GM10248 (cell line): Measurements from ENCODE around the gene PBX1.

Experiments
- CTCF ChIA-PET: fragments of 300-600 bp; sonication (Branson Sonifier 250); formaldehyde crosslinking; extraction: SDS; loops from one replicate; lab custom pipeline; 2021; ENCODE audit warnings: antibody characterized with exemption; lab: Yijun Ruan, JAX
- POLR2A ChIA-PET: fragments of 350-650 bp; sonication (Branson Sonifier 250); formaldehyde crosslinking; extraction: SDS; loops from one replicate; lab custom pipeline; 2020; ENCODE audit warnings: antibody characterized with exemption; lab: Yijun Ruan, JAX
- DNase-seq: peaks from one replicate; pipeline ENCODE4 v3.0.0; 2012; ENCODE audit errors: extremely low spot score
- CTCF ChIP-seq: IDR thresholded peaks from 2 replicates; pipeline ENCODE4 v1.5.1; 2012; ENCODE audit warnings: mild to moderate bottlenecking, low read depth; ENCODE audit errors: extremely low read depth, missing control alignments, control extremely low read depth

PBX1 gene

DNA sequence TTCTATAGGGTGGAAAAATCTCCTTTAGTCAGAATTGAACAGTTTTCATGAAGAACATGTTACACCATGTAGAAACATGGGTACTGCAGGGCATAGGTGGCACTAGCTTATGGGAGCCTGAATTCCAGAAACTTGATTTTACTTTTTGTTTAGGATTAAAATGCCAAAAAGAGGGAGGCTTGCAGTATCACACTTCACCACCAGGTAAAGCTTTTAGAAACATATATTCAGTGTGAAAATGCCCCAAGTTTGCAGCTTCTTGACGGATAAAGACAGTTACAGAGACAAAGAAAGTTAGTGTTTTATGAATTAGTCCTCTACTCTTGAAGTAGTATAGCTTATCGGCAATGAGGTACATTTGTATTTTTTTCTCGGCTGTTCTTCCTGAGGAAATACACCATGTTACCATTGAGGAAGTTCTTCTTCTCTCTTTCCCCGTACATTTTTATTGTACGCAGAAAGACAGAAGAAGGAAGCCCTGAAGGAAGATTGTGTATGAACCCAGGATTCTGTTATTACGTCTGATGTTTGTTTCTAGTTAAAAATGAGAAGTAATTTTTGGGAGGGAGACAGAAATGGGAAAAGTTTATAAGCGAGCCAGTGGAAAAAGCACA lies 66.1 kb downstream of the PBX1 start:
- ChIA-PET POLR2A (no interaction called here), CTCF (interaction anchor here (0.9 kb wide), 1 partner anchor 12 kb away, joined by 5 read pairs; no protein-coding TSS in a partner anchor)
- TF ChIP-seq CTCF: no peak
- DNase-seq: no peak

GRCh38 chr1:164628772-164629171 lies 69.8 kb downstream of the PBX1 start:
- no peak for TF ChIP-seq CTCF
- no peak for DNase-seq
- CTCF ChIA-PET: interaction anchor here (0.6 to 2.1 kb wide), 2 partner anchors 12 to 38 kb away, joined by 3 to 5 read pairs; no protein-coding TSS in a partner anchor
- POLR2A ChIA-PET: no interaction called here

GRCh38 chr1:164629971-164630370 lies 71.0 kb downstream of the PBX1 start:
- no peak for DNase-seq
- no peak for TF ChIP-seq CTCF
- CTCF ChIA-PET: interaction anchor here (2.1 kb wide), 1 partner anchor 13 kb away, joined by 5 read pairs; no protein-coding TSS in a partner anchor
- POLR2A ChIA-PET: no interaction called here

- TF ChIP-seq CTCF: no peak
- DNase-seq: no peak
- CTCF ChIA-PET: no interaction called here
- POLR2A ChIA-PET: no interaction called here
Measured at GRCh38 chr1:164630626-164631396, 71.8 kb downstream of the PBX1 start.

DNA sequence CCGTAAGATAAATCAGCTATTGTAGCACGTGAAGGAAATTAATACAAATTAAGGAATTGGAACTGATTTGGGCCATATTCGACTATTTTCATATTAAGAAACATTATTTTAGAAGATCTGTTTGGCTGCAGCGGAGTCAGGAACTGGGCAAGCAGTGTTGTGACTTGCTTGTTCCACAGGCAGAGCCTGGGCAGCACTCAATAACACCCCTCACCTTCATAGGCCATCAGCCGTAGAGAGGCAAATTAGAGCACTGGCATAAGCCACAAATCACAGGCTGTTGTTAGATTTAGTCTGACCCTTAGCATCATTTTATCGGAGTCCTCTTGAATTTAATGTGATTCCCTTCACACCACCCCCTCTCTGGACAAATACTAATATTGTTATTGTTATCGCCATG lies 72.8 kb downstream of the PBX1 start:
- POLR2A ChIA-PET: no interaction called here
- CTCF ChIA-PET: no interaction called here
- TF ChIP-seq CTCF: no peak
- no peak for DNase-seq

GRCh38 chr1:164633997-164634396 lies 75.0 kb downstream of the PBX1 start:
- TF ChIP-seq CTCF: no peak
- CTCF ChIA-PET: no interaction called here
- POLR2A ChIA-PET: no interaction called here
- no peak for DNase-seq
